Measurements from ENCODE around the gene C3orf20. TPM values are rescaled to one million over a fixed set of nuclear protein-coding genes. Genes with fewer than 3 reads are reported as not detected.

The C3orf20 gene
- total RNA-seq, 3 donors from 2014 or later = 0.15 to 0.16 TPM; not detected in 1

GRCh38 chr3:14691719-14692118 is 16.8 kb downstream of the C3orf20 start:
- Histone ChIP-seq H3K36me3 (no peaks in the 10 kb centered on the region), H3K4me1 (no peaks in the 10 kb centered on the region), H3K27me3 (no peaks in the 10 kb centered on the region), H3K4me3 (no peak overlapping the region), H3K27ac (no peak overlapping the region), H3K9me3 (peaks cover 0 to 3% of the 10 kb centered on the region in 2 donors)
- intact Hi-C loops (cut with DNase I; ENCODE audit: low total_unique reads) = no loop called here
- TF ChIP-seq POLR2AphosphoS5 (IDR thresholded peaks at IDR 0.05) = no peak
- TF ChIP-seq POLR2A (IDR thresholded peaks at IDR 0.05) = no peak
- TF ChIP-seq CTCF (IDR thresholded peaks at IDR 0.05) = no peak
- DNase-seq (ENCODE audit: low spot score in 2 of 2) = no peak

GRCh38 chr3:14698601-14699244 is 23.8 kb downstream of the C3orf20 start:
- Histone ChIP-seq H3K9me3 (no peaks in the 10 kb centered on the region), H3K4me3 (no peak overlapping the region), H3K27me3 (no peaks in the 10 kb centered on the region), H3K4me1 (no peaks in the 10 kb centered on the region), H3K27ac (no peak overlapping the region), H3K36me3 (no peaks in the 10 kb centered on the region)
- TF ChIP-seq POLR2AphosphoS5 (IDR thresholded peaks at IDR 0.05) = no peak
- intact Hi-C loops (cut with DNase I; ENCODE audit: low total_unique reads) = no loop called here
- DNase-seq (ENCODE audit: low spot score in 2 of 2) = no peak

- intact Hi-C loops (cut with DNase I; ENCODE audit: low total_unique reads) = no loop called here
- no peak for TF ChIP-seq POLR2AphosphoS5 (IDR thresholded peaks at IDR 0.05)
- TF ChIP-seq CTCF (IDR thresholded peaks at IDR 0.05) = no peak
- TF ChIP-seq POLR2A (IDR thresholded peaks at IDR 0.05) = no peak
- no peak for DNase-seq (ENCODE audit: low spot score in 2 of 2)
- Histone ChIP-seq H3K27ac (no peak overlapping the region), H3K9me3 (no peaks in the 10 kb centered on the region), H3K27me3 (no peaks in the 10 kb centered on the region), H3K36me3 (no peaks in the 10 kb centered on the region), H3K4me3 (no peak overlapping the region), H3K4me1 (no peaks in the 10 kb centered on the region)
These were observed 24.7 kb downstream of the C3orf20 start for GRCh38 chr3:14699643-14700042.

- no peak overlapping the region for H3K27ac ChIP-seq
- H3K36me3 ChIP-seq = no peaks in the 10 kb centered on the region
- no peaks in the 10 kb centered on the region for H3K9me3 ChIP-seq
- H3K4me3 ChIP-seq = no peak overlapping the region
- no peaks in the 10 kb centered on the region for H3K27me3 ChIP-seq
- TF ChIP-seq CTCF (IDR thresholded peaks at IDR 0.05) (no peak), POLR2AphosphoS5 (IDR thresholded peaks at IDR 0.05) (no peak), POLR2A (IDR thresholded peaks at IDR 0.05) (no peak)
- H3K4me1 ChIP-seq = no peaks in the 10 kb centered on the region
- no peak for DNase-seq (ENCODE audit: low spot score in 2 of 2)
- intact Hi-C loops (cut with DNase I; ENCODE audit: low total_unique reads) = no loop called here
These were observed 25.9 kb downstream of the C3orf20 start for GRCh38 chr3:14700891-14701290.

- no peaks in the 10 kb centered on the region for H3K36me3 ChIP-seq
- TF ChIP-seq CTCF (IDR thresholded peaks at IDR 0.05) = no peak
- H3K27ac ChIP-seq = no peak overlapping the region
- no peaks in the 10 kb centered on the region for H3K4me1 ChIP-seq
- intact Hi-C loops (cut with DNase I; ENCODE audit: low total_unique reads) = no loop called here
- H3K4me3 ChIP-seq = no peak overlapping the region
- no peaks in the 10 kb centered on the region for H3K9me3 ChIP-seq
- no peaks in the 10 kb centered on the region for H3K27me3 ChIP-seq
- no peak for DNase-seq (ENCODE audit: low spot score in 2 of 2)
These were observed 26.7 kb downstream of the C3orf20 start for GRCh38 chr3:14701676-14702075.
